Stimulated activated CD4-positive, alpha-beta T cell treated with anti-CD3 and anti-CD28 coated beads, Interleukin-12 subunit alpha, Interleukin-12 subunit beta, amount 100 ng/mL, for 24 hours (primary cell): ENCODE results near the gene HECW1.
"Not testable (repeated sequence)": the region's sequence is repeated elsewhere in the genome, so short reads cannot be mapped to it uniquely, and the experiment has no call there.

ENCODE experiments used
- DNase-seq, 2 experiments: peaks; one replicate each; pipeline ENCODE4 v3.0.0-alpha.2; 2020; ENCODE audit warnings: low read depth in 2 of 2

The HECW1 gene

GRCh38 chr7:43208242-43208641 is 95.8 kb downstream of the HECW1 start:
- no peak for DNase-seq

DNA sequence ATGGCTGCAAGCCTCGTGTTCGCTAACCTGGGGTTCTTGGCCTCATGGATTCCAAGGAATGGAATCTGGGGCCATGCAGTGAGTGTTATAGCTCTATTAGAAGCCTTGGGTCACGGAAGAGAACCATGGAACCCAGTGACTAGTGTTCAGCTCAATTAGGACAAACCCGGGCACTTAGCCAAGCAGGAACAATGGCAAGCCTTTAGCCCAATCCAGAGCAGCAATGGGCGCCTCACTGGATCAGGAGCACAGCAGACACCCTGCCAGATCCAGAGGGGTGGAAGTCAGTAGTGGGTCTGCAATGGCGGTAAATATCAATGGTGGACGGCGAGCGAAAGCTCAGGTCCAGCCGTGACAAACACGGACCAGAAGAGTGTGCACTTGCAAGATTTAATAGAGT is 98.1 kb downstream of the HECW1 start:
- DNase-seq, result not testable (repeated sequence)

DNA sequence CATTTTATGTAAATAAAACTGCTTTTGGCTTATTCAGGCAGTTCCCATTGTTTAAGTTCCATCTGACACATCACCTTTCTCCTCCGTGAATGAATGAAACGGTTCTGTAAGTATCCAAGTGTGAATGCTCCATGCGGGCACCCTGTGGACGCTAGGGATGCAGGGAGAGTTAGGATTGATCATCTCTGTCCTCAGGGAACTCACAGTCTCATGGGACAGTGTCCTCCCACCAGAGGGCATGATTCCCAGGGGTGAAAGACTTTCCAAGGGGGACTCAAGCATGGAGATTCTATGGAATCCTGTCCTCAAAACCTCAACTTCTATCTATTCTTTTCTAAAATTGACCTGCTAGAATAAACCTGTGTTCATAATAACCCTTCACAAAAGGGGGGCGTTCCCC is 98.8 kb downstream of the HECW1 start:
- no peak for DNase-seq

- no peak for DNase-seq
These were observed 99.2 kb downstream of the HECW1 start for GRCh38 chr7:43211693-43212092.

- DNase-seq, result no peak
These were observed 100.5 kb downstream of the HECW1 start for GRCh38 chr7:43212921-43213320.

DNA sequence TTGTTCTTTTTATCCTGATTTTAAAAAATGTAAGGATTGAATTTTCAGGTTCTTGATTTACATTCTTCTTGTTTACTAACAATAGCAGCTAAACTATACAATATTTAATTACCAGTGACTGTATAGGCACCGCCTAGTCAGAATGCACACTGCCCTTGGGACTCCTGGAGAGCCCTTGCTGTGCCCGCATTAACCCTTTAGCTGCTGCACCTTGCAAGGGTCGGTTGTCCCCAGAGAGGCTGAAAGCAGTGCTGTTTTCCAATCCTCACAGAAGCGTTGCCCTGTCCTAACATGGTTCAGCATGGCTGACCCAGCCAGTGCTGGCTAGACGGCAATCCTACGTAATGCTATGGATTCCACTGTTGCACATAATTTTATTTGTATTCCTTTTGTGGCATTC is 102.6 kb downstream of the HECW1 start:
- DNase-seq, result no peak

GRCh38 chr7:43217055-43217454 is 104.6 kb downstream of the HECW1 start:
- no peak for DNase-seq

DNA sequence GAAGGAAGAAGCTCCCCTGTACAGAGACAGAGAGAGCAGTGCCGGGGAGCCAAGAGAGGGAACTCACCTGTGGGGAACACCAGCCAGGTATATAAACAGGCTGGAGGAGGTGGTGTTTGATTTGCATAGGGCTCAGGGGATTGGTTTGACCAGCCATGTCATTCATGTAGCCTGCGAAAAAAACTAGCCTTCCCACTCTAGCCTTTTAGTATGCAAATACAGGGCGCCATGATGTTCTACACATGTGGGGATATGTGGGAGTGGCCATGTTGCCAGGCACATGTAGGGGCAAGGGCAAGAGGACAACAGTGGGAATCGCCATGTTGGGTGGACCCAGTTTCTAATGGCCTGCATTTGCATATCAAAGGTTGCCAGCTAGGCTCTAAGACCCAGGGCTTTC is 106.5 kb downstream of the HECW1 start:
- DNase-seq, result not testable (repeated sequence)

GRCh38 chr7:43220250-43220649 is 107.8 kb downstream of the HECW1 start:
- no peak for DNase-seq

DNA sequence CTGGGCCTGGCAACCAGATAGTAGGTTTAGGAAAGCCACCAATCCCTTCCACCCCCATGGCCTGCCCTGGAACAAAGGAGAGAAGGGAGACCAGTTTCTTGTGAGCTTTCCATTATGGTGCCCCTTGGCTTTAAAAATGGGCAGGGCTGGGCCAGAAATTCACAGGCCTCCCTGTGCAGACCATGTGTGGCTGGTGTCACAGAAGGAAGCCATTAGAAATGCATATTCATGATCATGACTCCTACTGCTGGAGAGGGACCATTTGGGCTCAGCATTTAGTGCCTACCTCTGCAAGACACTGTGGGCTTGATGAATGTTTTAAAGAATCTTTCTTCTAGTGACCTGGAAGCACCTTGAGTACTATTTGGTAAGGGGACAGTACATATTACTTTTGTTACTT is 108.3 kb downstream of the HECW1 start:
- DNase-seq, result no peak

- DNase-seq, result no peak
These were observed 117.4 kb downstream of the HECW1 start for GRCh38 chr7:43229801-43230200.

GRCh38 chr7:43232366-43232765 is 119.9 kb downstream of the HECW1 start:
- no peak for DNase-seq

DNA sequence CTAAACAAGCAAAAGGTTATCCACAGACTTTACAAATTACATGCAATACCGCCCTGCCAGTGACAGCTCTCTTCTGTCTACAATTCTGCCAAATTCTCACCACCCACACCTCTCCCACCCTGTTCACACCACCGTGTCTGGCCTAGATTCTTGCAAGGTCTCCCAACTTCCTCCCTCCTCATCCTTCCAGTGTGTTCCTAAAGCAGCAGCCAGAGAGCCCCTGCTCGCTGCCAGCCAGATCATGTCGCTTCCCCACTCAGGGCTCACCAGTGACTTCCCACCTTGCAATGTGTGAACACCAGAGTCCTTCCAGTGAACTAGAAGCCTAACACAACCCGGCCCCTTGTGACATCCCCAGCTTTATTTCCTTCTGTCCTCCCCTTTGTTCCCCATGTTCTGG is 121.6 kb downstream of the HECW1 start:
- no peak for DNase-seq

- DNase-seq, result no peak
These were observed 122.5 kb downstream of the HECW1 start for GRCh38 chr7:43234968-43235367.

DNA sequence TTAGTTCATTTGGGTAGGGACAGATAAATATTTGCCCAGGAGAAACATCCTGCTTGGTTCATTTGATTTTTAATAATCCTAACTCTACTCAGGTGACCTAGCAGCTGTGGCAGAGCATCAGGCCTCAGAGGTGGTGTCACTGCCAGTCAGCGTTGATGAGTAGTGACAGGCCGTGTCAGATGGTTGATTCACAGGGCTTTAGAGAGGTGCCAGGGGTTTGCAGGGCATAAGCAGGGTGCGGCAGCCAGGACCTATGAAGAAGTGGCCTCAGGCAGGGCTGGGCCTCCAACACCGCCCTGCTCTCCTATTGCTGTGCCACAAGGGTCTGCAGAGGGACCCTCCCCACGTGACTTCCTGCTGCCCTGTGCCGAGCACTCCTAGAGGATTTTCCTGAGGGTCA is 128.1 kb downstream of the HECW1 start:
- no peak for DNase-seq

DNA sequence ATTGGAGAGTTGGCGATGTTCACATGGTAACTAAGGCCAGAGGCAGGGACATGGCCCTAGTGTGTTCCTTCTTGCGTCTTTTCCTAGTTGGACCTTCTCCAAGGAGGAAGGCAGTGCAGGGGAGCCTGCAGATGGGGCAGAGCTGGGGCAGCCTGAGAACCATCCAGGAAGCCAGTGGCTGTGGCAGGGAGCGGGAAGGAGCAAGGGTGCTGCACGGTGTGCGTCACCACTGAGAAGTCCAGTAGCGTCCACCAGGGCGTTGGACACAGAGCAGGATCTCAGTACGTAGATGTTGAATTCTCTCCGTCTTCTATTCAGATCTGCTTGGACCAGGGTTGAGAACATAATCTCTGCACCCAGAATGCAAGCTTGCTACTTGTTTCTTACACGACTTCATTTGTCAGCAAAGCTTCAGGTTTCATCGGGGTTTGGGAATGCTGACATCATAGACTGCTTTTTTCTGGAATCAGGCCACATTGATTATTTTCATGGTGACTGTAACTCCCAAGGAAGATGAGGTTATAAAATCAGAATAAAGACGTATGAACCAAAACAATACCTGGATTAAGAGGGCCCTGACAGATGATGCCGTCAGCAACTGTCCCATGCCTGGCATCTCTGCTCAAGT is 130.3 kb downstream of the HECW1 start:
- DNase-seq, result no peak

DNA sequence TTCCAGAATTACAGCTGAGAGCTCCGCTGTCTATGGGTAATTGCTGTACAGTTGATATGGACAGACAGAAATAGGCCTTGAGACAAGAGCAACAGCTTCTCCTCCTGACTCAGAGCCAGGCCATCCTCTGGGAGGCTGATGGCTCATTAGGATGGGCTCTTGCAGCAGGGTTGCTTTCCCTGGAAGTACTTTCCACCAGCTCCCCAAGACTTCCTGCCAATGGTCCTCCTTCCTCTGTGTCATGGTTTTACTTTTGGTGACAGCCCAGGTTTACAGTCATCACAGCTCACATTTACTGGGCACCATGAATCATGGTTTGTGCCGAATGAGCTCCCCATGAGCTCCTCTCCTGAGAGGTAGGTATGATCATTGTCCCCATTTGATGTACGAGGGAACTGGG is 131.8 kb downstream of the HECW1 start:
- DNase-seq, result no peak

GRCh38 chr7:43244784-43245183 is 132.3 kb downstream of the HECW1 start:
- DNase-seq, result no peak

DNA sequence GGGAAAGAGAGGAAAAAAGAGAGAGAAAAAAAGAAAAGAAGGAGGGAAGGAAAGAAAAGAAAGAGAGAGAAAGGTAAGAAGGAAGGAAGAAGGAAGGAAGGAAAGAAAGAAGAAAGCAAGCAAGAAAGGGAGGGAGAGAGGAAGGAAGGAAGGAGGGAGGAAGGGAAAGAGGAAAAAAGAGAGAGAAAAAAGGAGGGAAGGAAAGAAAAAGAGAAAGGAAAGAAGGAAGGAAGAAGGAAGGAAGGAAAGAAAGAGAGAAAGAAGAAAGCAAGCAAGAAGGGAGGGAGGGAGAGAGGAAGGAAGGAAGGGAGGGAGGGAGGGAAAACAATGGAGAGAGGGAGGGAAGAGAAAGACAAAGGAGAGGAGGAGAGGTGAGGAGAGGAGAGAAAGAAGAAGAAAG is 135.3 kb downstream of the HECW1 start:
- no peak for DNase-seq

DNA sequence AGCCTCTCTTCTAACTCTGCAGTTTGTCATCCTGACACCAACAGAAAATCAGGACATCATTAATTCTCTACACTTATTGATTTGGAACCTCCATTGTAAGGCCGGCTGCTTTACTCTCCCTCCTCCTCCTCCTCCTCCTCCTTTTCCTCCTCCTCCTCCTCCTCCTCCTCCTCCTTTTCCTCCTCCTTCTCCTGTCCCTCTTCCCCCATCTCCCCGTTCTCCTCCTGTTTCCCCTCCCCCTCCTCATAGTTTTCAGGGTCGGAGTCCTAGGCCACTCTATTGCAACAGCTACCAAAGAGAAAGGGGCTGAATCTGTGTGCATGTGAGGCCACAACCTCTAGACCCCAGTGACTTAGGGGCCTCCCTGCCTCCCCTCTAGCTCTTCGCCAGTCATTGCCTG is 136.1 kb downstream of the HECW1 start:
- DNase-seq, result no peak

- no peak for DNase-seq
These were observed 136.7 kb downstream of the HECW1 start for GRCh38 chr7:43248961-43249822.

- no peak for DNase-seq
These were observed 137.3 kb downstream of the HECW1 start for GRCh38 chr7:43249823-43250145.

DNA sequence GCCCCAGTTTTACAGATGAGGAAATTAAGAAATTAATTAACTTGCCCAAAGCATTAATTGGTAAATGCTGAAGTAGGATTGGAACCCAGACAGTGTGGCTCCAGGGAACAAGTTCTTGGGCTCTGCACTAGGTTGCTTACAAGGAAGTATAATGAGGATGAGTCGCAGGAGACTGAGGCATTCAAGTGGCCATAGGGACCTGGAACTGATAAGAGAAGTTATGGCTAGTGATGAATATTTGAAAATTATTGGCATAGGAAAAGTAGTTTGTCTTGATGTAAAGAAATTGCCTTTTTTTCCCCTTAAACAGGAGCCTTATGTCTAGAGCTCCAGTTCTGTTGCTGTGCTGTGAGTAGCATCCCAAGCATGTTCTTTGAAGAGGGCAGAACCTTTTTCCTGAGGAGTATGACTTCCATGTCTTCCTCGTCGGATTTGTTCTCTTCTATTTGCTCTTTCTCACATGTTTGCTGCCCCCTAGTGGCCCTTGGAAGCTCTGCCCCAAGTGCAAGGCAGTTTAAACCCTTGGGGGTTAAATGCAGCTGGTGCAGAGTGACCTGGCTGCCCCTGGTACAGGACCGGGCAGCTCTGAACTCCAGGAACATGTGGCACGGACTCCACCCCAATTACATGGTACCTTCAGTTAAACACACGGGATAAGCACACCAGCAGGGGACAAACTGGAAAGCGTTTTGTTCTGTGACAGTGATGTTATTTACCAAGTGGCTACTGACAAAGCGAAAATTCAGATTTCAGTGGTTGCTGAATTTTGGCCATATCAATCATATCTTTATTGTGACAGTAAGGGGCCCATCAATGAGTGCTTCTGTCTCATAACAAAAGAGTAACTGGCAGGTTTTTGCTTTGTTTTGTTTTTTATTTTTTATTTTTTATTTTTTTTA is 148.8 kb downstream of the HECW1 start:
- DNase-seq, result peak; percentile 48 to 61
